Ishikawa (cell line): Measurements from ENCODE around the gene AHSP.

Experiments
- CEBPB ChIP-seq: IDR thresholded peaks from 2 replicates; pipeline ENCODE4 v1.6.1; 2012
- CREB1 ChIP-seq: IDR thresholded peaks from 2 replicates; pipeline ENCODE4 v1.6.1; 2012; ENCODE audit warnings: low read depth
- EGR1 ChIP-seq: IDR thresholded peaks from 2 replicates; pipeline ENCODE4 v1.6.1; 2012
- EP300 ChIP-seq: IDR thresholded peaks from 2 replicates; pipeline ENCODE4 v1.6.1; 2012; ENCODE audit warnings: borderline replicate concordance
- FOXM1 ChIP-seq: IDR thresholded peaks from 2 replicates; pipeline ENCODE4 v1.6.1; 2012; ENCODE audit warnings: low read depth, borderline replicate concordance
- NFIC ChIP-seq: IDR thresholded peaks from 2 replicates; pipeline ENCODE4 v1.6.1; 2012
- RAD21 ChIP-seq: IDR thresholded peaks from 2 replicates; pipeline ENCODE4 v1.6.1; 2012; ENCODE audit warnings: low read depth
- TAF1 ChIP-seq: IDR thresholded peaks from 2 replicates; pipeline ENCODE4 v1.6.1; 2012; ENCODE audit warnings: low read depth, mild to moderate bottlenecking
- TCF12 ChIP-seq: IDR thresholded peaks from 2 replicates; pipeline ENCODE4 v1.6.1; 2012; ENCODE audit warnings: low read depth
- TEAD4 ChIP-seq: IDR thresholded peaks from 2 replicates; pipeline ENCODE4 v1.6.1; 2012
- YY1 ChIP-seq: IDR thresholded peaks from 2 replicates; pipeline ENCODE4 v1.6.1; 2012; ENCODE audit warnings: low read depth
- ZBTB7A ChIP-seq: IDR thresholded peaks from 2 replicates; pipeline ENCODE4 v1.6.1; 2012; ENCODE audit warnings: low read depth
- TF ChIP-seq, protein P1 (sequence below): IDR thresholded peaks from 2 replicates; pipeline ENCODE4 v1.6.1; 2012
- TF ChIP-seq, protein P2 (sequence below): IDR thresholded peaks from 2 replicates; pipeline ENCODE4 v1.6.1; 2012
- TF ChIP-seq, protein P3 (sequence below): IDR thresholded peaks from 2 replicates; pipeline ENCODE4 v1.6.1; 2012; ENCODE audit warnings: low read depth, mild to moderate bottlenecking

Gene AHSP

DNA sequence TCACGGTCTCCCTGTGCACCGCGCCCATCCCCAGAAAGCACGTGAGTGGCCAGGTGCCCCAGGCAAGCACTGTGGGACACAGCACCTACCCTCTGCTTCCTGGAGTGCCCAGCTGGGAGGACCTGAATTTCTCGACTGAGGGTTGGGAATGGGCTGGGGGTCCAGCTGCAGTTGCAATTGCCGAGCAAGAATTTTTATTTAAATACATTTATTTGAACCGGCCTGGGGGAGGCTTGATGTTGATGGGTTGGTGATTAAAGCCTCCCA, 38.5 kb upstream of the AHSP start:
- TF ChIP-seq YY1 (no peak), TCF12 (no peak), RAD21 (no peak), NFIC (no peak), TAF1 (no peak), CEBPB (no peak)
- TF ChIP-seq, protein P1, sequence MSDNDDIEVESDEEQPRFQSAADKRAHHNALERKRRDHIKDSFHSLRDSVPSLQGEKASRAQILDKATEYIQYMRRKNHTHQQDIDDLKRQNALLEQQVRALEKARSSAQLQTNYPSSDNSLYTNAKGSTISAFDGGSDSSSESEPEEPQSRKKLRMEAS = no peak

DNA sequence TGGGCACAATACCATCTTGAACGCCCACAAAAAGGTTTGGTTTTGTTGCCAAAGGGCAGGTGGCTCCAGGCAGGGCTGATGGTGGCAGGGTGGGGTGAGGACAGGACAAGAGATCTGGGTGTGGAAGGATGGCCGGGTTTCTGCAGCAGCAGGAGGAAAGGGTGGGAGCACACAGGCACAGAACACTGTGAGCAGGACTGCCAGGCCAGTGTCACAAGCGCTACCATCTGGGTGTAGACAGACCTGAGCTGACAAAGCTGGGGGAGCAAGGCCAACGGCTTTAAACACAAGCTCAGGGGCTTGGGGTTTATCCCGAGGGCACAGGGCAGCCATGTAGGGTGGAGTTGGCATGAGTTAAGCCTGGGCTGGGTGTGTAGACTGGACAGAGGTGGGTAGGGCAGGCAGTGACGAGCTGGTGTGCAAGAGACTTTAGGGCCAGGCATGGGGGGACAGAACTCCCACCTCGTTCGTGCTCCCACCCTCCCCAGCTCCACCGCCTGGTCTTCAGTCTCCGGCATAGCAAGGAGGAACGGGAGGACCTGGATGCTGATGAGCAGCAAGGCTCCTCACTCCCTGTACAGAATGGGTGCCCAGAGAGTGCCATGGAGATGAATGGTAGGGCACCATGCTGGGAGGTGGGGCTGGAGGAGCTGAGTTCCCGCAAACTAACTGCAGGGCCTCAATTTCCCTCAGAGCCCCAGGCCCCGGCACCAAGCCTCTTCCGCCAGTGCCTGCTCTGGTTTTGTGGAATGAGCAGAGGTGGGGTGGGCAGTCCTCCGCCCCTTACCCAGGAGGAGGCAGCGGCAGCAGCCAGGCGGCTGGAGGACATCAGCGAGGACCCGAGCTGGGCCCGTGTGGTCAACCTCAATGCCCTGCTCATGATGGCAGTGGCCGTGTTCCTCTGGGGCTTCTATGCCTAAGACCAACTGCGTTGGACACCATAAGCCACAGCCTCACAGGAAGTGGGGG, 37.8 kb upstream of the AHSP start:
- TF ChIP-seq, protein P2, sequence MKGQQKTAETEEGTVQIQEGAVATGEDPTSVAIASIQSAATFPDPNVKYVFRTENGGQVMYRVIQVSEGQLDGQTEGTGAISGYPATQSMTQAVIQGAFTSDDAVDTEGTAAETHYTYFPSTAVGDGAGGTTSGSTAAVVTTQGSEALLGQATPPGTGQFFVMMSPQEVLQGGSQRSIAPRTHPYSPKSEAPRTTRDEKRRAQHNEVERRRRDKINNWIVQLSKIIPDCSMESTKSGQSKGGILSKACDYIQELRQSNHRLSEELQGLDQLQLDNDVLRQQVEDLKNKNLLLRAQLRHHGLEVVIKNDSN = no peak
- TF ChIP-seq EP300 = no peak
- TF ChIP-seq, protein P3, sequence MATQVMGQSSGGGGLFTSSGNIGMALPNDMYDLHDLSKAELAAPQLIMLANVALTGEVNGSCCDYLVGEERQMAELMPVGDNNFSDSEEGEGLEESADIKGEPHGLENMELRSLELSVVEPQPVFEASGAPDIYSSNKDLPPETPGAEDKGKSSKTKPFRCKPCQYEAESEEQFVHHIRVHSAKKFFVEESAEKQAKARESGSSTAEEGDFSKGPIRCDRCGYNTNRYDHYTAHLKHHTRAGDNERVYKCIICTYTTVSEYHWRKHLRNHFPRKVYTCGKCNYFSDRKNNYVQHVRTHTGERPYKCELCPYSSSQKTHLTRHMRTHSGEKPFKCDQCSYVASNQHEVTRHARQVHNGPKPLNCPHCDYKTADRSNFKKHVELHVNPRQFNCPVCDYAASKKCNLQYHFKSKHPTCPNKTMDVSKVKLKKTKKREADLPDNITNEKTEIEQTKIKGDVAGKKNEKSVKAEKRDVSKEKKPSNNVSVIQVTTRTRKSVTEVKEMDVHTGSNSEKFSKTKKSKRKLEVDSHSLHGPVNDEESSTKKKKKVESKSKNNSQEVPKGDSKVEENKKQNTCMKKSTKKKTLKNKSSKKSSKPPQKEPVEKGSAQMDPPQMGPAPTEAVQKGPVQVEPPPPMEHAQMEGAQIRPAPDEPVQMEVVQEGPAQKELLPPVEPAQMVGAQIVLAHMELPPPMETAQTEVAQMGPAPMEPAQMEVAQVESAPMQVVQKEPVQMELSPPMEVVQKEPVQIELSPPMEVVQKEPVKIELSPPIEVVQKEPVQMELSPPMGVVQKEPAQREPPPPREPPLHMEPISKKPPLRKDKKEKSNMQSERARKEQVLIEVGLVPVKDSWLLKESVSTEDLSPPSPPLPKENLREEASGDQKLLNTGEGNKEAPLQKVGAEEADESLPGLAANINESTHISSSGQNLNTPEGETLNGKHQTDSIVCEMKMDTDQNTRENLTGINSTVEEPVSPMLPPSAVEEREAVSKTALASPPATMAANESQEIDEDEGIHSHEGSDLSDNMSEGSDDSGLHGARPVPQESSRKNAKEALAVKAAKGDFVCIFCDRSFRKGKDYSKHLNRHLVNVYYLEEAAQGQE = no peak

DNA sequence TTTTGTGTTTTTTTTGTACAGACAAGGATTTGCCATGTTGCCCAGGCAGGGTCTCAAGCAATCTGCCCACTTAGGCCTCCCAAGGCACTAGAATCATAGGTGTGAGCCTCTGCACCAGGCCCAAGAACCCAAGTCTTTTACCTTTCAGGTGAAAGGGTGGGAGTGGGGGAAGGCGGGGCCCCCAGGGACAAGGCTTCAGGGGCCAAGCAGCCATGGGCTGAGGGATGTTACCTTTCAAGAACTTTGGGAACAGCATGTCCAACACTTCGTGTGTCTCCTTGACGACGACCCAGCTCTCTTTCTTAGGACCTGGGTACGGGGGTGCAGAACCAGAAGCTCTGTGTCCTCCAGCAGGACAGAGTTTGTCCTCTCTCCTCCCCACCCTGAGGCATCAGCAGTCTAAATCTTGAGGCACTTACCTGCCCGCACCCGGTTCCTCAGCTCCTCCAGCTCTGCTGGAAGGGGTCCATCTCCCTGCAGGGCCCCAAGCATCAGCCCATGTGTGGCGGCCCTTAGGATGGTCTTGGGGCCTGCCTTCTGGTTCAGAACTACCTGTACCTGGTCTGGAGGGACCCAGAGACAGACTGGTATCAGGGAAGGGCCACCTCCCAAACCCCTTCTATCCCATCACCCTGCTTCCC, 35.8 kb upstream of the AHSP start:
- TF ChIP-seq EGR1 (no peak), RAD21 (no peak)

DNA sequence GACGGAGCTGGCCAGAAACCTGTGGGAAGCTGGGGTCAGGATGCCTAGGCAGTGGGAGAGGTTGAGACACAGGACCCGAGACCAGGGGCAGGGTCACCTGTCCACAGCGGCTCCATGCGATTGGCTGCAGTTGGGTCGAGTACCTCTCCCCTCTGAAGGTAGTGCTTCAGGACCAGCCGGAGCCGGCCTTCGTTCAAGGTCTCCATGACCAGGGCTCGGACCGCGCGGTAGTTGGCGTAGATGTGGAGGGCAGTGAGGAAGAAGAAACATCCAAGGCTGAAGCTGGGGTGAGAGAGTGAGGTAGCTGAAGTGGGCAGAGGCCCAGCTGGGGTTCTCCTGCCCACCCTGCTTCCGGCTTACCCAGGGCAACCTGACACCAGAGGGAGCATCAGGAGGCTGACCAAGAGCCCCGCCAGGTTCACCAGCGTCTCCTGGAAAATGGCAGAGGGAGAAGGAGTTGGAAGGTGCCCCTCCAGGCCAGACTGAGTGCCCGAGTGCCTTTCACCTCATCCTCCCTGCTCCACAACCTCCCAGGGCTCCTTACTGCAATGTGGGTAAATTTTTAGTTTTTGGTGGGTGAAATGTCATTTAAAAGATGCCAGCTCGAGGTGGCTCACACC, 34.1 kb upstream of the AHSP start:
- TF ChIP-seq YY1 (no peak), CREB1 (no peak), ZBTB7A (no peak), TAF1 (no peak), CEBPB (no peak), RAD21 (no peak), EGR1 (no peak), FOXM1 (no peak), NFIC (no peak)
- TF ChIP-seq, protein P3 = no peak
- TF ChIP-seq, protein P2 = no peak

DNA sequence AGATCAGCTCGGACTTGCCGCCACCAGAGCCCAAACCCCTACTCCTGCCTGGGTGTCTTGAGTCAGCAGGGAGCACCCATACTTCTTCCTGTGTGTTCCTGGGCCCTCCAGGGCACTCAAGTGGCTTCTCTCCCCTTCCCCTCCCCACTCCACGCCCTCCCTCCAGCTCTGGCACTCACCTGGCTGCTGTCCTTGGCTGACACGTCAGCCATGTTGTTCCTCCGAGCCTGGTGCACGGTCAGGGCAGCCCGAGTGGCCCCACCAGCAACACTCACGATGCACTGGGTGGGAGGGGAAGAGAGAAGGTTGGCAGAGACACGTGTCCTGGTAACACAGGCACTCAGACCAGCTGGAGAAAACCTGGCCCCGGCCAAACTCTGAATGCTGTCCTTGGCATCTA, 31.0 kb upstream of the AHSP start:
- TF ChIP-seq YY1 (no peak), ZBTB7A (no peak), TCF12 (no peak), EP300 (no peak), TEAD4 (no peak), TAF1 (no peak), NFIC (no peak), EGR1 (no peak), CEBPB (no peak), FOXM1 (no peak), CREB1 (no peak), RAD21 (no peak)
- TF ChIP-seq, protein P3 = no peak
- TF ChIP-seq, protein P1 = no peak
- TF ChIP-seq, protein P2 = no peak
